ENCODE data around the gene ACOT11.

DNA sequence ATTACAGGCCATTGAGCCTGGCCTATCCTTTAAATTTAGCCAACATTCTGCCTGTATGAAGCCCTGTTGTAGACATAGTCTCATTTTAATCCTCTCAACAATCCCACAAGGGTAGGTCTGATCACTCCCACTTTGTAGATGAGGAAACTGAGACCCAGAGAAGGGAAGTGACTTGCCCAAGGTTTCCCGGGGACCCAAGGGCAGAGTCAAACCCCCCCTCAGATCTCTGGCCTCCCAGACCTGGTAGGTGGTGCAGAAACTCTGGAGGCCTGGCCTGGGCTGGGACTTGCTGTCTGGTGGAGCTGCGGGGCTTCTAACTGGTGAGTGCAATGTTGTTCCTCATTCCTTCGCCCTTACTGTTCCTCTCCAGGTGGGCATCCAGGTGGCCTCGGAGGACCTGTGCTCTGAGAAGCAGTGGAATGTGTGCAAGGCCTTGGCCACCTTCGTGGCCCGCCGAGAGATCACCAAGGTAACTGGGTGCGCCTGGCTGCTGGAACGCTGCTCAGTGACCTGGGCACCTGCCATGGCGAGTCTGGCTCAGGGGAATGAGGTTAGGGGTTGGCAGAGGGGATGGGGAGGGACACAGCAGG lies 45.6 kb downstream of the ACOT11 start:
- TF ChIP-seq, protein P1, sequence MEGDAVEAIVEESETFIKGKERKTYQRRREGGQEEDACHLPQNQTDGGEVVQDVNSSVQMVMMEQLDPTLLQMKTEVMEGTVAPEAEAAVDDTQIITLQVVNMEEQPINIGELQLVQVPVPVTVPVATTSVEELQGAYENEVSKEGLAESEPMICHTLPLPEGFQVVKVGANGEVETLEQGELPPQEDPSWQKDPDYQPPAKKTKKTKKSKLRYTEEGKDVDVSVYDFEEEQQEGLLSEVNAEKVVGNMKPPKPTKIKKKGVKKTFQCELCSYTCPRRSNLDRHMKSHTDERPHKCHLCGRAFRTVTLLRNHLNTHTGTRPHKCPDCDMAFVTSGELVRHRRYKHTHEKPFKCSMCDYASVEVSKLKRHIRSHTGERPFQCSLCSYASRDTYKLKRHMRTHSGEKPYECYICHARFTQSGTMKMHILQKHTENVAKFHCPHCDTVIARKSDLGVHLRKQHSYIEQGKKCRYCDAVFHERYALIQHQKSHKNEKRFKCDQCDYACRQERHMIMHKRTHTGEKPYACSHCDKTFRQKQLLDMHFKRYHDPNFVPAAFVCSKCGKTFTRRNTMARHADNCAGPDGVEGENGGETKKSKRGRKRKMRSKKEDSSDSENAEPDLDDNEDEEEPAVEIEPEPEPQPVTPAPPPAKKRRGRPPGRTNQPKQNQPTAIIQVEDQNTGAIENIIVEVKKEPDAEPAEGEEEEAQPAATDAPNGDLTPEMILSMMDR (IDR thresholded peaks at IDR 0.05) = no peak
- TF ChIP-seq POLR2A (IDR thresholded peaks at IDR 0.05) = no peak
